OCI-LY3 (cell line): Measurements from ENCODE around the gene OR5K1.

ENCODE experiments used
- H2AFZ ChIP-seq: fragments of 200-600, 300-600 bp; shearing (Covaris generic); 2 replicates; pipeline ENCODE4 v1.6.0; 2014; ENCODE audit warnings: antibody characterized with exemption, low read depth, low read length
- H3K27ac ChIP-seq: fragments of 200-600, 300-600 bp; sonication (generic); 2 replicates; pipeline ENCODE4 v1.5.1; 2014; ENCODE audit warnings: mild to moderate bottlenecking, low read length, moderate library complexity, mixed read lengths
- H3K27me3 ChIP-seq: fragments of 200-600, 300-600 bp; sonication (generic); 2 replicates; pipeline ENCODE4 v1.6.1; 2014; ENCODE audit warnings: low read depth, low read length, mixed read lengths
- H3K36me3 ChIP-seq: fragments of 200-600, 300-600 bp; sonication (generic); replicated peaks from 2 replicates; pipeline ENCODE3; 2014; ENCODE audit warnings: low read depth, low read length, mixed read lengths
- H3K4me1 ChIP-seq: fragments of 300-600, 200-600 bp; sonication (generic); 2 replicates; pipeline ENCODE4 v1.6.1; 2014; ENCODE audit warnings: low read length, mixed read lengths
- H3K4me2 ChIP-seq: fragments of 200-600, 300-600 bp; sonication (generic); 2 replicates; pipeline ENCODE4 v1.6.1; 2014; ENCODE audit warnings: low read length, mixed read lengths
- H3K4me3 ChIP-seq: fragments of 300-600, 200-600 bp; sonication (generic); 2 replicates; pipeline ENCODE4 v1.5.1; 2014; ENCODE audit warnings: antibody characterized with exemption, mild to moderate bottlenecking, low read length, moderate library complexity
- H3K79me2 ChIP-seq: fragments of 300-600, 200-600 bp; shearing (Covaris generic); 2 replicates; pipeline ENCODE4 v1.6.1; 2014; ENCODE audit warnings: mild to moderate bottlenecking, low read length, mixed read lengths
- H3K9ac ChIP-seq: fragments of 300-600, 200-600 bp; shearing (Covaris generic); 2 replicates; pipeline ENCODE4 v1.6.0; 2014; ENCODE audit warnings: mild to moderate bottlenecking, low read length, moderate library complexity
- H3K9me3 ChIP-seq: fragments of 200-600, 300-600 bp; shearing (Covaris generic); 2 replicates; pipeline ENCODE4 v1.6.1; 2014; ENCODE audit warnings: low read length, mixed read lengths; ENCODE audit not compliant: insufficient read depth
- H4K20me1 ChIP-seq: fragments of 200-600, 300-600 bp; sonication (generic); 2 replicates; pipeline ENCODE4 v1.6.1; 2016; ENCODE audit warnings: low read length, mixed read lengths; ENCODE audit not compliant: insufficient read depth
- EZH2phosphoT487 ChIP-seq: fragments of 200-600 bp; shearing (Covaris generic); IDR thresholded peaks from 2 replicates; pipeline ENCODE4 v1.6.1; 2018; ENCODE audit warnings: antibody characterized with exemption, mixed run types, low read depth
- TF ChIP-seq, protein P1 (sequence below): fragments of 200-600, 300-600 bp; sonication (generic); IDR thresholded peaks from 2 replicates; pipeline ENCODE4 v1.5.1; 2014; ENCODE audit warnings: antibody characterized with exemption, low read length, low read depth

OR5K1 gene

DNA sequence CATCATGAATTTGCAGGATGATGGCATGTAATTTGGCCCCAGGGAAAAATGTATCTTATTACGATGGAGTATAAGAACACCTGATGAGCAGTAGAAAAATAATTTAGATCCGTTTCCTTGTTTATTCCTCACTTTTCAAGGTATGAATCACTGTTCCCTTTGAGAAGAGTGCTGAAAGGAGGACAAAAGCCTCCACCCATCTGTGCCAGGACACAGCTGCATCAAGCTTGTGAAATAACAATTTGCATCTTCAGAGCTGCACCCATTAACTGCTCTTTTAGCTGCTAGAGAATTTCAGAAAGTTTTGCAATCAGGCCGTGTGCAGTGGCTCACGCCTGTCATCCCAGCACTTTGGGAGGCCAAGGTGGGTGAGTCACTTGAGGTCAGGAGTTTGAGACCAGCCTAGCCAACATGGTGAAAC is 50.1 kb downstream of the OR5K1 start:
- H3K79me2 ChIP-seq, result no peaks in the 10 kb centered on the region
- no peak overlapping the region for H3K9ac ChIP-seq
- no peaks in the 10 kb centered on the region for H4K20me1 ChIP-seq
- TF ChIP-seq, protein P1, sequence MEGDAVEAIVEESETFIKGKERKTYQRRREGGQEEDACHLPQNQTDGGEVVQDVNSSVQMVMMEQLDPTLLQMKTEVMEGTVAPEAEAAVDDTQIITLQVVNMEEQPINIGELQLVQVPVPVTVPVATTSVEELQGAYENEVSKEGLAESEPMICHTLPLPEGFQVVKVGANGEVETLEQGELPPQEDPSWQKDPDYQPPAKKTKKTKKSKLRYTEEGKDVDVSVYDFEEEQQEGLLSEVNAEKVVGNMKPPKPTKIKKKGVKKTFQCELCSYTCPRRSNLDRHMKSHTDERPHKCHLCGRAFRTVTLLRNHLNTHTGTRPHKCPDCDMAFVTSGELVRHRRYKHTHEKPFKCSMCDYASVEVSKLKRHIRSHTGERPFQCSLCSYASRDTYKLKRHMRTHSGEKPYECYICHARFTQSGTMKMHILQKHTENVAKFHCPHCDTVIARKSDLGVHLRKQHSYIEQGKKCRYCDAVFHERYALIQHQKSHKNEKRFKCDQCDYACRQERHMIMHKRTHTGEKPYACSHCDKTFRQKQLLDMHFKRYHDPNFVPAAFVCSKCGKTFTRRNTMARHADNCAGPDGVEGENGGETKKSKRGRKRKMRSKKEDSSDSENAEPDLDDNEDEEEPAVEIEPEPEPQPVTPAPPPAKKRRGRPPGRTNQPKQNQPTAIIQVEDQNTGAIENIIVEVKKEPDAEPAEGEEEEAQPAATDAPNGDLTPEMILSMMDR, result no peak
- no peak for TF ChIP-seq EZH2phosphoT487
- no peaks in the 10 kb centered on the region for H3K4me1 ChIP-seq
- H3K4me2 ChIP-seq, result no peak overlapping the region
- H3K27ac ChIP-seq, result no peak overlapping the region
- no peak overlapping the region for H3K4me3 ChIP-seq
- H3K27me3 ChIP-seq, result no peaks in the 10 kb centered on the region
- no peak overlapping the region for H2AFZ ChIP-seq
- H3K9me3 ChIP-seq, result no peaks in the 10 kb centered on the region
- H3K36me3 ChIP-seq, result peaks cover 17% of the 10 kb centered on the region

DNA sequence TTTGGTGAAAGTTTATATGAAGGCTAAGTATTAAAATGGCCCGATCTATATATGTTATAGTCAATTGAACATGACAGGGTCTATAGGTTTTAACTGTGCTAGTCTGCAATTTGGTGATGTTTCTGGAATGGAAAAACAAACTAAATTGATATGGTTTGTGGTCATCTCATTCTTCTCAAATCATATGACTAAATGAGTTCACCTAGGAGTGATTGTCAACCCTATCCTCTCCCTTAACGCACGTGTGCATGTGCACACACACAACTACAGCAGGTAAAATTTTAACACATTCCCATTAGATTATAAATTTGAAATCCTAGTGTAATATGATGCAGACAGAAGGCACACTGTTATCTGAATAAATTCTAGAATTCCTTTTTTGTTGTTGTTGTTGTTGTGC is 50.7 kb downstream of the OR5K1 start:
- no peaks in the 10 kb centered on the region for H3K4me1 ChIP-seq
- no peak overlapping the region for H3K4me3 ChIP-seq
- no peaks in the 10 kb centered on the region for H3K9me3 ChIP-seq
- TF ChIP-seq, protein P1, result no peak
- TF ChIP-seq EZH2phosphoT487, result no peak
- H4K20me1 ChIP-seq, result peaks cover under 1% of the 10 kb centered on the region; the same call in 1 of the 2 replicates
- H3K27me3 ChIP-seq, result no peaks in the 10 kb centered on the region
- peaks cover 23% of the 10 kb centered on the region for H3K36me3 ChIP-seq
- no peak overlapping the region for H2AFZ ChIP-seq
- no peak overlapping the region for H3K27ac ChIP-seq
- no peak overlapping the region for H3K4me2 ChIP-seq
- no peaks in the 10 kb centered on the region for H3K79me2 ChIP-seq
- no peak overlapping the region for H3K9ac ChIP-seq

DNA sequence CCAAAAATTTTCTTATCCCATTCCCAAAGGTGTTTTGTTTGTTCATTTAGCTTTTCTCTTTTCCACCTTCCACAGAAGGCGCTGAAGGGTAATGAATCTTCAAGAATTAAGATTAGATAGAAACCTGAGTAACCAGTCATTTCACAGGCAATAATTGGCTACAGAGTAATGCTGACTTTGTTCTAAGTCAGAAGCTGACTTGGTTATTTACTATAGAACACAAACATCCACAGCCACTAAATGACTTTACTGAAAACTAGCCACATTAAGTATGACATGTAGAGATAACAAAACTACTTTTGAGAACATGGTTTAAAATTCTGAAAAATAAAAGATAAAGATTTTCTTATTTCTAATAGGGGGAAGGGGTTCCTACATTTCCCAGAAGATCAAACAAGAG is 51.9 kb downstream of the OR5K1 start:
- Histone ChIP-seq H2AFZ (no peak overlapping the region), H3K9ac (no peak overlapping the region), H3K36me3 (peaks cover 35% of the 10 kb centered on the region), H3K4me1 (no peaks in the 10 kb centered on the region), H3K79me2 (no peaks in the 10 kb centered on the region), H3K27me3 (no peaks in the 10 kb centered on the region), H3K4me3 (no peak overlapping the region), H3K9me3 (no peaks in the 10 kb centered on the region), H3K4me2 (no peak overlapping the region), H3K27ac (no peak overlapping the region), H4K20me1 (peaks cover 4% of the 10 kb centered on the region; the same call in 1 of the 2 replicates)
- no peak for TF ChIP-seq EZH2phosphoT487
- TF ChIP-seq, protein P1, result no peak

DNA sequence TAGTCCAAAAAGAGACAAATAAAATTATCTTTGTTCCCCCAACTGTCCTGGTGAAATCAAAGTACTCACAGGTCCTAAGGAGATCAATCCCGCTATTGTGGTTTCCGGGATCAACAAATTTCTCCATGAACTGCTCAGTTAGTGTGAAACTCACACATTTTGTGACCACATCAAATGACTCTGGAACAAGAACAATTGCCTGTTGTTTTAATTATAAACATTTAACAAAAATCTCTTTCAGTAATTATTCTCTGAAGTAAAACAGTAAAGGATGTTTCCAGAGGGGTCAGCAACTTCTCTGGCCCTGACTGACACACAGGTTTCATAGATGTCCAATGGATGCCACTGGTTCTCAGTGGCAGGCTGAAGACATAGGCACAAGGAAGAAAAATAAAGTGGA is 55.8 kb downstream of the OR5K1 start:
- Histone ChIP-seq H3K4me1 (peaks cover 10% of the 10 kb centered on the region), H3K27ac (no peak overlapping the region), H3K79me2 (peaks cover 21% of the 10 kb centered on the region), H3K4me2 (no peak overlapping the region), H3K4me3 (no peak overlapping the region), H3K36me3 (peaks cover 45% of the 10 kb centered on the region), H3K9ac (no peak overlapping the region), H4K20me1 (peaks cover 7% of the 10 kb centered on the region; the same call in 1 of the 2 replicates), H3K27me3 (no peaks in the 10 kb centered on the region), H2AFZ (no peak overlapping the region), H3K9me3 (no peaks in the 10 kb centered on the region)
- TF ChIP-seq, protein P1, result no peak
- no peak for TF ChIP-seq EZH2phosphoT487
